ENCODE measurements around the gene TTC38.

The TTC38 gene

DNA sequence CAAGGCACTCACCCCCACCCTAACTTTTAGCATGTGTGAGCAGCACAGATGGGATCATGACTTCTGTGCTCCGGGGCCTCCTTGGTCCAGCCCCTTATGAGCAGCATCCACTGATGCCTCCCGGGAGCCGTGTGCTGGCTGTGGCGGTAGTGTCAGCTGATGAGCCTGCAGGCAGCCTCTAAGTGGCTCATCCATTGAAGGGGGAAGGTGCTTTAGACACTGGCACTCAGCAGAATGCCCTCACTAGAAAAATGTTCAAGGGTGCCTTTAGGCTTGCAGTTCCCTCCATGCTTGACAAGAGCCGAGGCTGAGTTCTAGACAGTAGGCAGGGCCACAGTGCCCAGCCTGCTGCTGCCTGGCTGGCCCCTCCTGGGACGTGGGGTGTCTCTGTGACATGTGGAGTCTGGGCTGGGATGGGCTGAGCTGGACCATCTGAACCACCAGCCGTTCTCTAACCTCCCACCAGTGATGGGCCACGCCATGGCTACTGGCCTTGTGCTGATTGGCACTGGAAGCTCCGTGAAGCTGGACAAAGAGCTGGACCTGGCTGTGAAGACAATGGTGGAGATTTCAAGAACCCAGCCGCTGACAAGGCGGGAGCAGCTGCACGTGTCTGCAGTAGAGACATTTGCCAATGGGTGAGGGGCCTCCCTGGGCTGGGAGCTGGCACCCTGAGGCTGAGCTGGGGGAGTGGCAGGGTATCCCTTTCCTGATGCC, 5.8 kb downstream of the TTC38 start:
- in situ Hi-C loops (cut with HindIII; ENCODE audit: low sequenced_read_pairs) = no loop called here
- H3K4me3 ChIP-seq (ENCODE audit: low read depth, low read length) = no peak overlapping the region
- DNase-seq (ENCODE audit: low read depth, low spot score) = no peak
- no peak for TF ChIP-seq CTCF (IDR thresholded peaks at IDR 0.05; ENCODE audit: low read depth, low read length)

- in situ Hi-C loops (cut with HindIII; ENCODE audit: low sequenced_read_pairs) = no loop called here
- no peak for DNase-seq (ENCODE audit: low read depth, low spot score)
- H3K4me3 ChIP-seq (ENCODE audit: low read depth, low read length) = no peak overlapping the region
- TF ChIP-seq CTCF (IDR thresholded peaks at IDR 0.05; ENCODE audit: low read depth, low read length) = no peak
Measured at GRCh38 chr22:46274381-46274780, 6.6 kb downstream of the TTC38 start.

GRCh38 chr22:46275455-46276122, 7.8 kb downstream of the TTC38 start:
- in situ Hi-C loops (cut with HindIII; ENCODE audit: low sequenced_read_pairs) = no loop called here
- no peak overlapping the region for H3K4me3 ChIP-seq (ENCODE audit: low read depth, low read length)
- DNase-seq (ENCODE audit: low read depth, low spot score) = no peak
- TF ChIP-seq CTCF (IDR thresholded peaks at IDR 0.05; ENCODE audit: low read depth, low read length) = no peak

- TF ChIP-seq CTCF (IDR thresholded peaks at IDR 0.05; ENCODE audit: low read depth, low read length) = no peak
- in situ Hi-C loops (cut with HindIII; ENCODE audit: low sequenced_read_pairs) = no loop called here
- no peak overlapping the region for H3K4me3 ChIP-seq (ENCODE audit: low read depth, low read length)
- DNase-seq (ENCODE audit: low read depth, low spot score) = no peak
Measured at GRCh38 chr22:46276563-46276962, 8.8 kb downstream of the TTC38 start.

GRCh38 chr22:46278656-46279645, 11.1 kb downstream of the TTC38 start:
- no peak for DNase-seq (ENCODE audit: low read depth, low spot score)
- TF ChIP-seq CTCF (IDR thresholded peaks at IDR 0.05; ENCODE audit: low read depth, low read length) = no peak
- in situ Hi-C loops (cut with HindIII; ENCODE audit: low sequenced_read_pairs) = no loop called here
- no peak overlapping the region for H3K4me3 ChIP-seq (ENCODE audit: low read depth, low read length)

DNA sequence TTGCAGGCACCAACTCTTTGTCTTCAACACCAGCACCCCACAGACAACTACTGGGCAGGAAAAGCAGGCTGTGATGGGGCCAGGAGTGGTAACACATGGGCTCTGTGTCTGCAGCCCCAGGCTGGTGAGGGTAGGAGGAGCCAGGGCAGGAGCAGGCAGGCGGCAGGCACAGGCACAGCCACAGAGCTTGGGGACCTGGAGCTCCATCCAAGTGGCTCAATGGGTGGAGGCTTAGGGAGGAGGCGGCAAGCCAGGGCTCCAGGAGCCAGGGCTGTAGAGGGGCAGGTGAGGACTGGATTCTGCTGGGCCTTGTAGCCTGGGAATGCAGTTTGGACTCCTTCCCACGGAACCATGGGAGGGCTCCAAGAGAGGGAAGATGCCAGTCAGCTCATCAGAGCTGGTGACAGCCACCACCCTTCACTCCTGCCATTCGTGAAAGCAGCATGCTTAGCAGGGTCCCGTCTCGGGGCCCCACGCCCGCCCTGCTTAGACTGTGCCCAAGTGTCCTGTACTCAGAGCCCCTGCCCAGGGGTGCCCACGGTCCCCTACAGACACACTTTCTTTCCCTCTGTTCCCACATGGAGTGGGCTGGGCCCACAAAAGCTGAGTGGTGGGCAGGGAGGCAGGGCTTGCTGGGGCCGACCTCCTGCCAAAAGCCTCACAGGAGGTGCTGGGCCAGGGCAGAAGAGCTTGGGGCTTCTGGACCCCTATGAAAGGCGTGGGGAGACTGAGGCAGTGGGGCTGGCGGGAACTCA, 12.4 kb downstream of the TTC38 start:
- in situ Hi-C loops (cut with HindIII; ENCODE audit: low sequenced_read_pairs) = no loop called here
- no peak for DNase-seq (ENCODE audit: low read depth, low spot score)
- TF ChIP-seq CTCF (IDR thresholded peaks at IDR 0.05; ENCODE audit: low read depth, low read length) = no peak
- H3K4me3 ChIP-seq (ENCODE audit: low read depth, low read length) = no peak overlapping the region
